GM18909 (cell line): Measurements from ENCODE around the gene PUS1.

Source experiments
- ATAC-seq: cut with Tn5 transposase; IDR thresholded peaks from one replicate; pipeline ENCODE4 v1.9.1; 2021; ENCODE audit warnings: mild to moderate bottlenecking; ENCODE audit not compliant: unreplicated experiment, poor library complexity

Gene PUS1

GRCh38 chr12:131986910-131987309, 57.8 kb downstream of the PUS1 start:
- ATAC-seq = no peak

- ATAC-seq = no peak
These were observed 58.5 kb downstream of the PUS1 start for GRCh38 chr12:131987552-131987951.

GRCh38 chr12:131988054-131988796, 59.1 kb downstream of the PUS1 start:
- no peak for ATAC-seq

- ATAC-seq = no peak
These were observed 59.9 kb downstream of the PUS1 start for GRCh38 chr12:131989021-131989420.

- ATAC-seq = no peak
These were observed 61.2 kb downstream of the PUS1 start for GRCh38 chr12:131990066-131990979.

- ATAC-seq = no peak
These were observed 61.9 kb downstream of the PUS1 start for GRCh38 chr12:131990980-131991305.

- ATAC-seq = no peak
These were observed 62.8 kb downstream of the PUS1 start for GRCh38 chr12:131991816-131992430.

- peak; percentile 74 for ATAC-seq
These were observed 65.5 kb downstream of the PUS1 start for GRCh38 chr12:131994589-131994988.
